Measurements from ENCODE around the gene TRNAU1AP. TPM values are rescaled to one million over a fixed set of nuclear protein-coding genes. Genes with fewer than 3 reads are reported as not detected.
"Not testable (repeated sequence)": the region's sequence is repeated elsewhere in the genome, so short reads cannot be mapped to it uniquely, and the experiment has no call there.

The TRNAU1AP gene
- total RNA-seq, 2 donors from 2014 or later, result 43.1 to 44.3 TPM

DNA sequence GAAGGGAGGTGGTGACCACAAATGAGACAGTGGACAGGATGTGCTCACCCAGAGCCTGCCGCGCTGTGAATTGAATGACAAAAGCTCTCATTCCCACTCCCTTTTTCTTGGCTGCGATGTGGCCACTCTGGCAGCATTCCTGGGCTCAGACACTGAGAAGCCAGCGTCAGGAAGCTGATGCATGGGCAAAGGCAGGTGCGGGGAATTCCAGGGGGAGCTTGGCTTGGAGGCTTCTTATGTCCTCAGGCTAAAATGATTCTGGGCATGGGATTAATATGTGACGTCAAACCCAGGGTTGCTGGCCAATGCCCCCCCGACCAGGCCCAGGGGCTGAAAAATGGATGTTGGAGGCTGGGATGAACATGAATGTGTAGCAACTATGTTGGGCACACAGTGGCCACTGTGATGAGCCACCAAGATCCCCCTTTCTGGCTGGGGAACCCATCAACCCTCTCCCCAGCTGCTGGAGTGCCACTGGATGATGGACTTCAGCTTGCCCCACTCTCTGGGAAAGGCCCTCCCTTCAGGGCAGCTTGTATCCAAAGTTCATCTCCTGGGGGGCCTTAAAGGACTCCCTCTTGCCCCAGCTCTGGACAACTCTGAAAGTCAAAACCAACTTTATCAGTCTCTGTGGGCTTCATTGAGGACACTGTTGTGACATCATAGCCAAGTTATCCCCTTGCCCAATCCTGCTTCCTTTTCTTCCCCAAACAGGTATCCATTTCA lies 42.0 kb downstream of the TRNAU1AP start:
- not testable (repeated sequence) for H3K4me3 Mint-ChIP-seq; H3K27ac Mint-ChIP-seq; H3K9me3 Mint-ChIP-seq; ATAC-seq; H3K27me3 Mint-ChIP-seq; H3K4me1 Mint-ChIP-seq (ENCODE audit: low read depth in 2 of 2); DNase-seq (ENCODE audit: low spot score); H3K36me3 Mint-ChIP-seq

DNA sequence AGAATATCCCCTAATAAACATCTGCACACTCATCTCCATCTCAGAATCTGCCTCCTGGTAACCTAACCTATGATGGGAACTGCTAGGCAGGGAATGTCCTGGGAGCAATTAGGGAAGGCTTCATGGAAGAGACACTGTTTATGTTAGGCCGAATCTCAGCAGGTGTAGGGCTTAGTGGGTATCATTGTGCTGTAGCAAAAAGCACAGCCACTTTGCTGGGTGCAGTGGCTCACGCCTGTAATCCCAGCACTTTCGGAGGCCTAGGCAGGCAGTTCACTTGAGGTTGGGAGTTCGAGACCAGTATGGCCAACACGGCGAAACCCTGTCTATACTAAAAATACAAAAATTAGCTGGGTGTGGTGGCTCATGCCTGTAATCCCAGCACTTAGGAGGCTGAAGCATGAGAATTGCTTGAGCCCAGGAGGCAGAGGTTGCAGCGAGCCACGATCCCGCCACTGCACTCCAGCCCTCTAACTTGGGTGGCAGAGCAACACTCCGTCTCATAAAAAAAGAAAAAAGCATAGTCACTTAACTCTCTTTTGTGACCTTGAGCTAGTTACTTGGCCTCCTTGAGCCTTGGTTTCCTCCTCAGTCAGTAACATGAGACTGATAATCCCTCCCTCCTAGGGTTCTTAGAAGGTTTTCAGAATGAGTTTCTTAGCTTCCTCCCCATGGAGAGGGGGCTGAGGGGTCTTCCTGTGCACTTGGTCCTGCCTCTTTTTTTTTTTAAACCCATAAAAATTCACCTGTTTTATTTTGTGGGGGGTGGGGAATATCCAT lies 42.7 kb downstream of the TRNAU1AP start:
- Mint-ChIP-seq H3K9me3 (no peaks in the 10 kb centered on the region), H3K4me1 (ENCODE audit: low read depth in 2 of 2) (peaks cover 0 to 6% of the 10 kb centered on the region in 2 donors), H3K4me3 (no peak overlapping the region), H3K36me3 (no peaks in the 10 kb centered on the region), H3K27me3 (peaks cover 0 to 3% of the 10 kb centered on the region in 2 donors), H3K27ac (no peak overlapping the region)
- ATAC-seq (no peak), DNase-seq (ENCODE audit: low spot score) (no peak)

DNA sequence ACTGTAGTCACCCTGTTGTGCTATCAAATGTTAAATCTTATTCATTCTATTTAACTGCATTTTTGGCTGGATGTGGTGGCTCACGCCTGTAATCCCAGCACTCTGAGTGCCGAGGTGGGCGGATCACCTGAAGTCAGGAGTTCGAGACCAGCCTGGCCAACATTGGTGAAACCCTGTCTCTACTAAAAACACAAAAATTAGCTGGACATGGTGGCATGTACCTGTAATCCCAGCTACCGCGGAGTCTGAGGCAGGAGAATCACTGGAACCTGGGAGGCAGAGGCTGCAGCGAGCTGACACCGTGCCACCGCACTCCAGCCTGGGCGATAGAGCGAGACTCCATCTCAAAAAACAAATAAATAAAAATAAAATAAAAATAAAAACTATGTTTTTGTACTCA lies 43.4 kb downstream of the TRNAU1AP start:
- H3K9me3 Mint-ChIP-seq; ATAC-seq; H3K4me3 Mint-ChIP-seq; DNase-seq (ENCODE audit: low spot score); H3K36me3 Mint-ChIP-seq; H3K4me1 Mint-ChIP-seq (ENCODE audit: low read depth in 2 of 2); H3K27me3 Mint-ChIP-seq; H3K27ac Mint-ChIP-seq: not testable (repeated sequence)

DNA sequence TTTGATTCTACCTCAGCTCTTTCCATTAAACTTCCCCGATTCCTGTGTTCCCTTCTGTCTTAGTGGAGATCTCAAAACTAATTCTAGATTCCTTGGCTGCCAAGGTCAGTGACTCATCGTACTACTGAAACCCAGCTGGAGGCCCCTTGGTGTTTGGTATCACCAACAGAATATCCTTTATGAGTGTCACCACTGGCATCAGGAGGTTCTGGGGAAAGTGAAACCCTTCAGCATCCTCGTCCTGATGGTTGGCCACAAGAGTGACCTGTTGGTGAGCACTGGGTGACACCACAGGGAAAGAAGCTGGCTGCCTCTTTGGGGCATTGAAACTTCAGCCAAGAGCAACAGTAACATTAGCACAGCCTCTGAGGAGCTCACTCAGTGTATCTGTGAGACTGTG lies 48.8 kb downstream of the TRNAU1AP start:
- Mint-ChIP-seq H3K9me3 (no peaks in the 10 kb centered on the region), H3K4me1 (ENCODE audit: low read depth in 2 of 2) (no peaks in the 10 kb centered on the region)

DNA sequence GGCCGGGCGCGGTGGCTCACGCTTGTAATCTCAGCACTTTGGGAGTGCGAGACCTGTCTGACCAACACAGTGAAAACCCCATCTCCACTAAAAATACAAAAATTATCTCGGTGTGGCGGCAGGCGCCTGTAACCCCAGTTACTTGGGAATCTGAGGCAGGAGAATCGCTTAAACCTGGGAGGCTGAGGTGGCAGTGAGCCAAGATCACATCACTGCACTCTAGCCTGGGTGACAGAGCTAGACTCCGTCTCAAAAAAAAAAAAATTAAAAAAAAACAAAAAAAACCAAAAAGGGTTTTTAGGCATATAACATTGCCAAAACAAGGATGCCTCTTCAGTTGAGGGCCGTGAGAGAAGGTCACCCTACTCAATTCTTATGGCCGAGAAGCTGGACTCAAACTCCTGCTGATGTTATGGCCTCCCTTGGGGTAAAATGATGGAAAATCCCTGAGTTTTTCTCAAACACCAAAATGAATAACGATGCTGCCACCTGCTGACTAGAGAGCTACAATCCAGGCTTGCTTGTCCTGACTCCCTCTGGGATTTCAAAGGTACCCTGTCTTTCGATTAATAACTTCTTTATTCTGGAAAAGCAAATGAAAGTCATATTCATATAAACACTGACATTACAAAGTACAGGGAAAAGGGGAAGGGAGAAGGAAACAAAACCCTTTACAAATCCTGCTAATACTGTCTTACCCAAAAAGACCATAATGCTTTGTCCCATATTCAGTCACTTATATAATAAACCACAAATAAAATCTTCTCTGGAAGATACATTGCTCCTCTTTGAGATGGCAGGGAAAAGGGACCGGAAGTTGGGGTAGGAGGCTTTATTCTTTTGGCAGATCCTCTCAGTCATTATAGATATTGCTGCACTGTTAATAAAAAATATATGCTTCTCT lies 49.9 kb downstream of the TRNAU1AP start:
- no peak for ATAC-seq
- no peaks in the 10 kb centered on the region for H3K4me1 Mint-ChIP-seq (ENCODE audit: low read depth in 2 of 2)
- H3K4me3 Mint-ChIP-seq, result no peak overlapping the region
- H3K27me3 Mint-ChIP-seq, result no peaks in the 10 kb centered on the region
- H3K9me3 Mint-ChIP-seq, result no peaks in the 10 kb centered on the region
- H3K36me3 Mint-ChIP-seq, result peaks cover 4% of the 10 kb centered on the region
- no peak overlapping the region for H3K27ac Mint-ChIP-seq
- DNase-seq (ENCODE audit: low spot score), result no peak

More for the DNA sequence above, 48.8 kb downstream of the TRNAU1AP start:
- H3K27ac Mint-ChIP-seq, result no peak overlapping the region
- no peak for DNase-seq (ENCODE audit: low spot score)
- no peaks in the 10 kb centered on the region for H3K27me3 Mint-ChIP-seq
- peaks cover 4% of the 10 kb centered on the region for H3K36me3 Mint-ChIP-seq
- peak; percentile 56 to 78 for ATAC-seq
- no peak overlapping the region for H3K4me3 Mint-ChIP-seq

DNA sequence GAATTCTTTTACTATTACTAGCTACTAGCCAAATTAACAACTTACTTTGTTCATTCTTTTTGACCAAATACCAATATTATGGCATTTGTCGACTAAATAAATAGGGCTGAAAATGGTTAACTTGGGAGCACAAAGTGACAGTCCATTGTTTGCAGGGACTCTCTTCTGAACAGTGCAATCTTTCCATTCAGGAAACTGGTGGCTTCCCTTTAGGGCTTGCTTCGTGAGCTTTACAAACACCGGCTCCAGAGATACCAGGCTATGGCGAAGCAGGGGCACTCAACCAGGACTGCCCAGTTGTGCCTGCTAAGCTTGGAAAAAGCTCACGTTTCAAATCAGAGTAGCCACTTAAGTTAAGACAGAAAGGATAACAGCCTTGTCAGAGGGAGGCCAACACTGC lies 51.5 kb downstream of the TRNAU1AP start:
- no peaks in the 10 kb centered on the region for H3K4me1 Mint-ChIP-seq (ENCODE audit: low read depth in 2 of 2)
- ATAC-seq (no peak), DNase-seq (ENCODE audit: low spot score) (no peak)
- H3K27ac Mint-ChIP-seq, result no peak overlapping the region
- no peaks in the 10 kb centered on the region for H3K9me3 Mint-ChIP-seq
- H3K4me3 Mint-ChIP-seq, result no peak overlapping the region
- no peaks in the 10 kb centered on the region for H3K27me3 Mint-ChIP-seq
- peaks cover 4% of the 10 kb centered on the region for H3K36me3 Mint-ChIP-seq

DNA sequence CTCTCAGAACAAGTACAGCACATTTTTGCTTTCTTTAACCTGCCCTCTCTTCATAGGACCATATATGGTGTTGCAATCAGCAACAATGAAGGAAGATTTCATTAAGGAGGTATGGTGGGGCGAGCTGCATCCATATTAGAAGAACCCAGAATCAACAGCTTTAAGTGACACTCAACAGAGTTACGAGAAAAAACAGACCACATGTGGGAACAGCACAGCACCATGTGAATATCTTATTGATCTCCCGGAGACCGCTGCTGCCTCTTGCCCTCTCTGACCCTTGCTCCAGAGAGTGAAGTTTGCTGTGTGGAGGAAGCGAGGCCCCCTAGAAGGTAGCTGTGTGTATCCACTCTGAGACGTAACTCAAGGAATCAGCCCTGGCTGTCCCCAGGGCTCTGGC lies 52.1 kb downstream of the TRNAU1AP start:
- Mint-ChIP-seq H3K27ac (no peak overlapping the region), H3K9me3 (no peaks in the 10 kb centered on the region), H3K36me3 (peaks cover 4% of the 10 kb centered on the region), H3K4me3 (no peak overlapping the region), H3K4me1 (ENCODE audit: low read depth in 2 of 2) (no peaks in the 10 kb centered on the region), H3K27me3 (no peaks in the 10 kb centered on the region)
- no peak for ATAC-seq
- no peak for DNase-seq (ENCODE audit: low spot score)

DNA sequence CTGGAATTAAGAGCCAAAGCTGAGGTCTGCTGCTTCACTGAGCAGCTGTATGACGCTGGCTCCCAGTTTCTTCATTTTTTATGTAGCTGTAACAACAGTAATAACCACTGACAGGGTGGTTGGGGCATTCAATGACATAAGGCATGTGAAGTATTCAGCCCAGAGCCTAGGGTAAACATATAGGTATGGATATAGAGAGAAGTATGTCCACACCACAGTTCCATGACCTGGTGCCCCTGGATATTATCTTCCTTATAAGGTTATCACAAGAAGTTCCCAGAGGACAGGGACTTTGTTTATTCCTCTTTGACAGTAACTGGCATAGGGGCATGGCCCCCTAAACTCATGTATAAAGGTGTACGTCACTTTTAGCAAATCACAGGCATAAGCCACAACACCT lies 53.9 kb downstream of the TRNAU1AP start:
- Mint-ChIP-seq H3K27ac (no peak overlapping the region), H3K27me3 (no peaks in the 10 kb centered on the region), H3K9me3 (no peaks in the 10 kb centered on the region), H3K4me1 (ENCODE audit: low read depth in 2 of 2) (no peaks in the 10 kb centered on the region), H3K4me3 (no peak overlapping the region), H3K36me3 (peaks cover 1% of the 10 kb centered on the region)
- ATAC-seq, result no peak
- no peak for DNase-seq (ENCODE audit: low spot score)

DNA sequence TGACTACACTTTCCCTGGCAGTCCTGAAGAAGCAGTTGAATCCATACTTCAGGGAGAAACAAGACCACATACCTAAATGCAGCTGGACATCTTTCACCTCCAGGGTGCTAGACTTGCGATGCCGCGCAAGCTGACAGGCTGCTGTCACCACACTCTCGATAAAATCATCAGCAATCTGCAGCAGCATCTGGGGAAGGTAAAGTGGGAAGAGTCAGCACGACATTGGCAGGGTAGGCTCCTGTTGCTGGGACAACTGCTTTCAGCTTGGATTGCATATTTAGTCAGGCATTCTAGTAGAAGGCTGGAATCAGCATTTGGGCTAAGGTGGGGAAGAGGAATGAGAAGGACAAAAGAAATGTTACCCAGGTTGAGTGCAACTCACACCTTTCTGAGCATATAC lies 60.3 kb downstream of the TRNAU1AP start:
- H3K36me3 Mint-ChIP-seq, result peaks cover 6% of the 10 kb centered on the region
- ATAC-seq (no peak), DNase-seq (ENCODE audit: low spot score) (no peak)

More for the DNA sequence above, 60.3 kb downstream of the TRNAU1AP start:
- Mint-ChIP-seq H3K27me3 (no peaks in the 10 kb centered on the region), H3K4me3 (no peak overlapping the region), H3K4me1 (ENCODE audit: low read depth in 2 of 2) (no peaks in the 10 kb centered on the region), H3K9me3 (no peaks in the 10 kb centered on the region), H3K27ac (no peak overlapping the region)

Other genes starting within 250 kb of the TRNAU1AP start
- gene MED18, start 224.0 kb upstream of the TRNAU1AP start, total RNA-seq, result 10 to 100 TPM; 17.9 to 21.4 TPM
- gene PHACTR4, start 183.3 kb upstream of the TRNAU1AP start, total RNA-seq, result 10 to 100 TPM; 30.2 to 32.7 TPM
- gene RCC1, start 47.0 kb upstream of the TRNAU1AP start, total RNA-seq, result 100 to 1,000 TPM in 1 of 2 donors, 10 to 100 TPM in 1; 57.1 to 153 TPM
- not detected for gene RAB42, start 39.2 kb downstream of the TRNAU1AP start, total RNA-seq
- gene TAF12, start 90.0 kb downstream of the TRNAU1AP start, total RNA-seq, result 10 to 100 TPM; 22.0 to 32.0 TPM
- not detected for gene RNU11, start 95.5 kb downstream of the TRNAU1AP start, total RNA-seq
- 10 to 100 TPM; 29.5 to 38.9 TPM for gene GMEB1, start 115.7 kb downstream of the TRNAU1AP start, total RNA-seq
- 10 to 100 TPM; 78.7 to 84.7 TPM for gene YTHDF2, start 183.9 kb downstream of the TRNAU1AP start, total RNA-seq

Data from natural killer cell treated with Interleukin-12 subunit alpha and Interleukin-12 subunit beta and Interleukin-15 and Interleukin-18, amount 100 ng/mL, for 72 hours (primary cell).